Measurements from ENCODE around the gene KHDC1.

DNA sequence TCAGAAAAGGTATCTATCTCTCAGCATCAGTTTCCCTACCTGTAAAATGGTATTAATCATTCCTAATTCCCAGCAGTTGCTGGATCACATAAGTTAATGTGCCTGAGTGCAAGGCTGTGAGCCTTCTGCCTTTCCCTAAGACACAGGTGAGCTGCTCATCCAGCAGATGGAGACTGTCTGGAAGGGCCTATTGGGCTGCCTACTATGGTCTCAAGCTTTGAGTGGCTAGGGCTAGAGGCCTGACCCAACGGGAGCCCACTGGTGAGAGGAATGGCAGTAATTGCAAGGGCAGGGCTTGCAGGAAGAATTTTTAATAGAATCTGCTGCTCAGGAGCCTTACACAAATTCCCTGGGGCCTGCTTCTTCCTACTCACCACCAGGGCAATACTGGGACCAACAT is 4.3 kb downstream of the KHDC1 start:
- no peak for TF ChIP-seq CTCF (IDR thresholded peaks at IDR 0.05)
- TF ChIP-seq POLR2A (IDR thresholded peaks at IDR 0.05) = no peak

Data from right lobe of liver (tissue), 4 donors.